ENCODE data around the gene CERS6. TPM values are rescaled to one million over a fixed set of nuclear protein-coding genes. Genes with fewer than 3 reads are reported as not detected.

The CERS6 gene
- total RNA-seq, 1 donor, result 23.9 TPM

DNA sequence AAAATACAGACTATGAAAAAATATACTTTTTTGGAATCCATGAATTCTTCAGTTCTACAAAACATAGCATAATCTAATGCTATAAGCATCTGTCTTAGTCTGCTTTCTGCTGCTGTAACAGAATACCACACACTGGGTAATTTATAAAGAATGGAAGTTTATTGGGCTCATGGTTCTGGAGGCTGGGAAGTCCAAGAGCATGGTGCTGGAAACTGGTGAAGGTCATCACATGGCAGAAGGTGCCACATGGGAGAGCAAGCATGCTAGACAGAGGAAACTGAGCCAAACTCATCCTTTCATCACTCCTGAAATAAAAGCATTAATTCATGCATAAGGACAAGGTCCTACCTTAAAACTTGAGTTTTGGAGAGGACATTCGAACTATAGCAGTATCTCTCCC, 319.8 kb downstream of the CERS6 start:
- H3K4me3 ChIP-seq (ENCODE audit: insufficient read depth, low read length), result no peak overlapping the region

DNA sequence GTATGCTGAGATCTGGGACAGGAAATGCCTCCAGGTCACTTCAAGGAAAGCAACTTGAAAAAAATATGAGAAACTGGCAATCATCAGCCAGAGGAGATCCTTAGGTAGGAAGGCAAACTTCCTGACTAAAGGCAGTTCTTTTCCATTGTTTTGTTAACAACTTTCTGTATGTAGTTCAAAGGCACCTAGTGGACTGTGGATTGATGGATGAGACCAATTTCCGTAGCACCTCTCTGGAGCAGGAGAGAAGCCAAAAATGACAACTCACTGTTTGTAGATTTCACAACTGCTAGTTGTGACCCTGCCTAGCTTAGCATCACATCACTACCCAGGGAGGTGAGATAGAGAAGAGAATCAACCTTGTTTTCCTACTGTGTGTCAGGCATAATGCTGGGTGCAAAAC, 324.6 kb downstream of the CERS6 start:
- Histone ChIP-seq H2AFZ (ENCODE audit: low read length) (no peak overlapping the region), H3K79me2 (ENCODE audit: insufficient read depth, low read length) (no peaks in the 10 kb centered on the region), H3K27me3 (ENCODE audit: insufficient read depth, low read length) (peaks cover 2% of the 10 kb centered on the region), H3K36me3 (ENCODE audit: insufficient read depth, low read length) (no peaks in the 10 kb centered on the region), H3K4me2 (ENCODE audit: insufficient read depth, low read length) (no peak overlapping the region), H3K4me1 (ENCODE audit: insufficient read depth, low read length) (peaks cover 4% of the 10 kb centered on the region), H4K20me1 (ENCODE audit: insufficient read depth, low read length) (no peaks in the 10 kb centered on the region), H3K27ac (ENCODE audit: low read depth, low read length) (no peak overlapping the region), H3K4me3 (ENCODE audit: insufficient read depth, low read length) (no peak overlapping the region), H3K9me3 (ENCODE audit: low read depth, low read length) (no peaks in the 10 kb centered on the region)
- TF ChIP-seq CTCF (IDR thresholded peaks at IDR 0.05; ENCODE audit: extremely low read depth, low read depth, low read length), result no peak
- no peak for DNase-seq (ENCODE audit: insufficient read length, low spot score, missing footprints)

More for the DNA sequence above, 319.8 kb downstream of the CERS6 start:
- Histone ChIP-seq H3K4me2 (ENCODE audit: insufficient read depth, low read length) (no peak overlapping the region), H3K9me3 (ENCODE audit: low read depth, low read length) (no peaks in the 10 kb centered on the region), H3K27me3 (ENCODE audit: insufficient read depth, low read length) (no peaks in the 10 kb centered on the region), H2AFZ (ENCODE audit: low read length) (no peak overlapping the region), H3K4me1 (ENCODE audit: insufficient read depth, low read length) (no peaks in the 10 kb centered on the region), H3K36me3 (ENCODE audit: insufficient read depth, low read length) (no peaks in the 10 kb centered on the region), H3K27ac (ENCODE audit: low read depth, low read length) (no peak overlapping the region), H3K79me2 (ENCODE audit: insufficient read depth, low read length) (no peaks in the 10 kb centered on the region), H4K20me1 (ENCODE audit: insufficient read depth, low read length) (no peaks in the 10 kb centered on the region)
- no peak for DNase-seq (ENCODE audit: insufficient read length, low spot score, missing footprints)
- TF ChIP-seq CTCF (IDR thresholded peaks at IDR 0.05; ENCODE audit: extremely low read depth, low read depth, low read length), result no peak

- H2AFZ ChIP-seq (ENCODE audit: low read length), result no peak overlapping the region
- DNase-seq (ENCODE audit: insufficient read length, low spot score, missing footprints), result no peak
- H3K27me3 ChIP-seq (ENCODE audit: insufficient read depth, low read length), result peaks cover 2% of the 10 kb centered on the region
- peaks cover 4% of the 10 kb centered on the region for H3K4me1 ChIP-seq (ENCODE audit: insufficient read depth, low read length)
- H3K4me2 ChIP-seq (ENCODE audit: insufficient read depth, low read length), result no peak overlapping the region
- no peaks in the 10 kb centered on the region for H3K9me3 ChIP-seq (ENCODE audit: low read depth, low read length)
- no peak overlapping the region for H3K4me3 ChIP-seq (ENCODE audit: insufficient read depth, low read length)
- H4K20me1 ChIP-seq (ENCODE audit: insufficient read depth, low read length), result no peaks in the 10 kb centered on the region
- H3K79me2 ChIP-seq (ENCODE audit: insufficient read depth, low read length), result no peaks in the 10 kb centered on the region
- no peak overlapping the region for H3K27ac ChIP-seq (ENCODE audit: low read depth, low read length)
- TF ChIP-seq CTCF (IDR thresholded peaks at IDR 0.05; ENCODE audit: extremely low read depth, low read depth, low read length), result no peak
- H3K36me3 ChIP-seq (ENCODE audit: insufficient read depth, low read length), result no peaks in the 10 kb centered on the region
Measured at GRCh38 chr2:168781191-168781817, 325.2 kb downstream of the CERS6 start.

GRCh38 chr2:168782271-168782670, 326.2 kb downstream of the CERS6 start:
- no peak for DNase-seq (ENCODE audit: insufficient read length, low spot score, missing footprints)
- TF ChIP-seq CTCF (IDR thresholded peaks at IDR 0.05; ENCODE audit: extremely low read depth, low read depth, low read length), result no peak
- no peak overlapping the region for H3K4me3 ChIP-seq (ENCODE audit: insufficient read depth, low read length)
- H3K36me3 ChIP-seq (ENCODE audit: insufficient read depth, low read length), result no peaks in the 10 kb centered on the region
- H3K27ac ChIP-seq (ENCODE audit: low read depth, low read length), result no peak overlapping the region
- H3K4me1 ChIP-seq (ENCODE audit: insufficient read depth, low read length), result peaks cover 4% of the 10 kb centered on the region
- H3K4me2 ChIP-seq (ENCODE audit: insufficient read depth, low read length), result no peak overlapping the region
- H3K27me3 ChIP-seq (ENCODE audit: insufficient read depth, low read length), result peaks cover 2% of the 10 kb centered on the region
- H3K79me2 ChIP-seq (ENCODE audit: insufficient read depth, low read length), result no peaks in the 10 kb centered on the region
- H3K9me3 ChIP-seq (ENCODE audit: low read depth, low read length), result no peaks in the 10 kb centered on the region
- no peak overlapping the region for H2AFZ ChIP-seq (ENCODE audit: low read length)
- no peaks in the 10 kb centered on the region for H4K20me1 ChIP-seq (ENCODE audit: insufficient read depth, low read length)

Data from osteoblast (primary cell).